ENCODE data around the gene DPAGT1. TPM values are rescaled to one million over a fixed set of nuclear protein-coding genes. Genes with fewer than 3 reads are reported as not detected.

DPAGT1 gene
- total and polyA plus RNA-seq, 2 of the 8 experiments (the other 6 are each of a cell fraction or from before 2014, with no cell fraction given), result 59.8 to 236 TPM

DNA sequence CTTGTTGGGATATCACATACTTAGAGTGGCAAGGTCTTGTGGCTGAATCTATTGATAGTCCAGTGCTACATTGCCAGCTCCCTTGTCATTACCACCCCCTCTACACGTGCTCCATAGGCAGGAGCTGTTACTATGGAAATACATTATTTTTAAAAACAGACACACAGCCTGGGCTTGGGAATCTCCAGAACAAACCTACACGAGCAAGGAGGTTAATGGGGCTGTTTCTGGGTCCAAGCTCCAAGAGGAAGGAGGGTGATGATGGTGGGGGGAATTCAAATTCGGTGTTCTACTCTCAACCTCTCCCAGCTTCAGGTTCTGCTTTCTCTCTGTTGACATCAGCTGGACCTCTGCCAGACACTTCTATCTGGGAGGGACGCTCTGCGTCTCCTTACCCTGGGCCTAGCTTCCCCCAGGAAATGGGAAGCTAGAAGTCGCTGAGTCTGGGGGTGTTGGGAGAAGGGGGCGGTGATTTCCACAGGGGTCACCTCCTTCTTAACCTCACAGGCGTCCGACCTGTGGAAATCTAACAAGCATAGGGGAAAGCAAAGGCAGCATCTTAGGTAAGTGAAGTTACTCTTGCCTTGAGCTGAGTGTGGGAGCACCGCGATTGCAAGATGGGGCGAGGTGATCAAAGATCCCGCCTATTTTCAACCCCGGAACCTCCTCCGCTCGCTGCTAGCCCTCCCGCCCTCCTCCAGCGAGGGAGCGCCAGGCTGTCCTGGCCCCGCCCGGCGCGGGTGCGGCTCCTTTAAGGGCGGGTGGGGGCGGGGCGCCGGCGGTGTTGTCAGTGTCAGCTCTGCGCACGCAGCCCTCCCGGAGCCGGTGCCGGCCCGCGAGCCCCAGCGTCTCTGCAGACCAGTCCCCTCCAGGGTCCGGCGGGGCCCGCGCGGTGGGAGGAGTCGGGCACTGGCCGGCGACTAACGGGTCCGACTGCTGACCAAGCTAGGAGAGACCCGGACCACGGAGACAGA lies 5.2 kb upstream of the DPAGT1 start, which contains the start of gene C2CD2L:
TSS of gene C2CD2L (plus strand) at position 781 of the 974 bp plus-strand sequence. CDS start 398 bp downstream, outside the sequence.
- Histone ChIP-seq H4K5ac (ENCODE audit: insufficient read length, low read depth, low read length) (peak within 1 kb of the TSS; percentile 32), H4K20me1 (replicated peaks in 1 of 2; ENCODE audit: control insufficient read depth in 1 of 2, insufficient read depth in 2 of 2, low read length in 2 of 2) (peaks cover 0 to 4% of the 10 kb centered on the region in 2 experiments), H3K23me2 (ENCODE audit: low read depth, low read length) (peaks cover 19% of the 10 kb centered on the region), H2BK120ac (replicated peaks; ENCODE audit: low read depth, low read length) (no peak within 1 kb of the TSS), H3K4me1 (replicated peaks in 1 of 4; ENCODE audit: control insufficient read depth in 3 of 4, insufficient read depth in 4 of 4, low read length in 3 of 4) (peaks cover 3 to 20% (median 5%) of the 10 kb centered on the region in 4 experiments), H3K56ac (replicated peaks; ENCODE audit: insufficient read length, low read depth, low read length) (no peak within 1 kb of the TSS), H4K91ac (replicated peaks; ENCODE audit: insufficient read length, low read length) (no peak within 1 kb of the TSS), H4K8ac (ENCODE audit: extremely low read depth, insufficient read depth, low read length) (no peak within 1 kb of the TSS), H3K4ac (replicated peaks; ENCODE audit: insufficient read length, low read depth, low read length) (no peak within 1 kb of the TSS), H3K27me3 (replicated peaks in 1 of 4; ENCODE audit: control insufficient read depth in 3 of 4, extremely low read depth in 1 of 4, insufficient read depth in 3 of 4, low read length in 3 of 4) (peaks cover 2 to 20% (median 15%) of the 10 kb centered on the region in 4 experiments), H3K18ac (ENCODE audit: extremely low read depth, low read length) (peak within 1 kb of the TSS; percentile 42; the same call in 1 of the 2 replicates), H2BK20ac (ENCODE audit: low read length) (no peak within 1 kb of the TSS), H2AK5ac (ENCODE audit: low read depth, low read length) (no peak within 1 kb of the TSS), H3K79me2 (ENCODE audit: control insufficient read depth in 1 of 2, insufficient read depth in 2 of 2, low read length in 2 of 2) (no peaks in the 10 kb centered on the region), H3K4me3 (ENCODE audit: extremely low read depth in 1 of 4, insufficient read depth in 2 of 4, low read depth in 3 of 4, low read length in 4 of 4) (peak within 1 kb of the TSS; percentile 71 to 83 (median 75)), H3K79me1 (ENCODE audit: low read depth, low read length) (peaks cover 2% of the 10 kb centered on the region; the same call in 1 of the 2 replicates), H3K14ac (ENCODE audit: insufficient read length) (no peak within 1 kb of the TSS), H3K36me3 (ENCODE audit: control insufficient read depth in 2 of 4, insufficient read depth in 4 of 4, low read length in 3 of 4) (no peaks in the 10 kb centered on the region; a peak in 1 of 8 replicates), H3K9me3 (ENCODE audit: insufficient read depth in 2 of 2, low read depth in 1 of 2, low read length in 1 of 2) (no peaks in the 10 kb centered on the region), H2BK12ac (ENCODE audit: low read depth, low read length) (peak within 1 kb of the TSS; percentile 79; the same call in 1 of the 2 replicates), H3K9ac (replicated peaks in 1 of 4; ENCODE audit: extremely low read depth in 1 of 4, low read depth in 3 of 4, low read length in 3 of 4) (peak within 1 kb of the TSS in 2 of 4 experiments; percentile 53 to 69; a peak in 5 of 7 replicates), H2BK15ac (ENCODE audit: low read length) (0 out of 2 replicates have a peak within 1 kb of the TSS, but pooled peaks have one; percentile 36), H2BK5ac (ENCODE audit: low read depth, low read length) (peak within 1 kb of the TSS; percentile 22; the same call in 1 of the 2 replicates), H3K4me2 (ENCODE audit: insufficient read depth in 1 of 2, low read depth in 2 of 2, low read length in 2 of 2) (peak within 1 kb of the TSS; percentile 88 to 97), H3K23ac (ENCODE audit: insufficient read length) (no peak within 1 kb of the TSS), H3K27ac (ENCODE audit: low read depth, low read length) (no peak within 1 kb of the TSS), H2AFZ (ENCODE audit: low read length) (peak within 1 kb of the TSS; percentile 96)
- CTCF ChIA-PET (ENCODE audit: partially characterized antibody), result interaction anchor here (0.9 to 4.0 kb wide), 11 partner anchors 11 to 267 kb away, joined by 3 to 26 read pairs (median 4); partner anchors contain the start of gene HINFP
- FAIRE-seq (no peak), DNase-seq (ENCODE audit: low read depth in 1 of 2, low spot score in 2 of 2) (peak in 1 of 2 experiments; percentile 85)
- POLR2A ChIA-PET (ENCODE audit: partially characterized antibody), result interaction anchor here (0.7 to 10.6 kb wide), 15 partner anchors 8 to 227 kb away, joined by 3 to 139 read pairs (median 6); partner anchors contain the start of genes HINFP, HMBS, HYOU1 and NLRX1
- WGBS, 2 experiments (ENCODE audit: extremely low coverage in 1 of 2, insufficient coverage in 1 of 2, insufficient read length in 1 of 2, insufficient replicate concordance in 2 of 2, low coverage in 1 of 2, low lambda C conversion rate in 2 of 2, missing lambda C conversion rate in 1 of 2), result 9% methylated on average over 31 of the region's 49 CpGs; no CpG with 5 or more reads in 1 of the 2 experiments
- TF ChIP-seq FOSL1 (IDR thresholded peaks at IDR 0.05; ENCODE audit: insufficient read depth, low read depth, low read length) (no peak), NRF1 (IDR thresholded peaks at IDR 0.05; ENCODE audit: low read depth, low read length) (no peak), SIN3A (conservative IDR thresholded peaks at IDR 0.05 in 1 of 2, IDR thresholded peaks at IDR 0.05 in 1 of 2; ENCODE audit: low read depth in 1 of 2, low read length in 2 of 2) (peak in 1 of 2 experiments; percentile 29; a peak in 2 of 4 replicates), HDAC6 (IDR thresholded peaks at IDR 0.05; ENCODE audit: low read depth, low read length) (no peak), MAFK (IDR thresholded peaks at IDR 0.05; ENCODE audit: low read depth, low read length) (no peak), RXRA (IDR thresholded peaks at IDR 0.05; ENCODE audit: insufficient read depth, low read depth, low read length) (no peak), SIRT6 (IDR thresholded peaks at IDR 0.05; ENCODE audit: low read length) (no peak), CREB1 (IDR thresholded peaks at IDR 0.05) (0 out of 2 replicates have a peak, but pooled peaks have one; percentile 9), KDM4A (IDR thresholded peaks at IDR 0.05; ENCODE audit: low read depth, low read length, severe bottlenecking) (peak; percentile 3), RAD21 (IDR thresholded peaks at IDR 0.05 in 1 of 2, conservative IDR thresholded peaks at IDR 0.05 in 1 of 2; ENCODE audit: low read depth in 2 of 2, low read length in 2 of 2) (no peak)
